SJCRH30 (cell line): ENCODE results near the gene MEI1. TPM values are rescaled to one million over a fixed set of nuclear protein-coding genes. Genes with fewer than 3 reads are reported as not detected.

Experiments used
- DNase-seq, 2 experiments: peaks; one replicate each; pipeline ENCODE4 v3.0.0-alpha.2; 2015 to 2020
- H3K27ac ChIP-seq: fragments of 250-450 bp; sonication (Bioruptor Pico); 2 replicates; pipeline ENCODE4 v1.5.1; 2020; ENCODE audit warnings: mild to moderate bottlenecking, moderate library complexity
- H3K27me3 ChIP-seq: fragments of 250-450 bp; sonication (Bioruptor Pico); 2 replicates; pipeline ENCODE4 v1.5.1; 2020; ENCODE audit warnings: mild to moderate bottlenecking, moderate library complexity
- H3K36me3 ChIP-seq: fragments of 250-450 bp; sonication (Bioruptor Pico); 2 replicates; pipeline ENCODE4 v1.5.1; 2020; ENCODE audit warnings: mild to moderate bottlenecking, moderate library complexity
- H3K4me1 ChIP-seq: fragments of 250-450 bp; sonication (Bioruptor Pico); 2 replicates; pipeline ENCODE4 v1.5.1; 2020; ENCODE audit warnings: mild to moderate bottlenecking, moderate library complexity
- H3K4me3 ChIP-seq: fragments of 250-450 bp; sonication (Bioruptor Pico); 2 replicates; pipeline ENCODE4 v1.5.1; 2020; ENCODE audit warnings: mild to moderate bottlenecking, moderate library complexity
- H3K9me3 ChIP-seq: fragments of 250-450 bp; sonication (Bioruptor Pico); replicated peaks from 2 replicates; pipeline ENCODE4 v1.5.1; 2020; ENCODE audit warnings: mild to moderate bottlenecking, moderate library complexity
- total RNA-seq: library from RNA; depleted of rRNA; stranded (reverse); fragments of >200 nt; shearing (Covaris generic); gene quantifications from 2 replicates; pipeline ENCODE4 v1.2.3, GENCODE V29; 2014; rRNA removed

Gene MEI1
- total RNA-seq, 1 experiment from 2014 or later = not detected

GRCh38 chr22:41838842-41839618, 139.7 kb downstream of the MEI1 start:
- Histone ChIP-seq H3K4me3 (no peak overlapping the region), H3K27me3 (no peaks in the 10 kb centered on the region), H3K9me3 (no peaks in the 10 kb centered on the region), H3K4me1 (no peaks in the 10 kb centered on the region; the same call in 1 of the 2 replicates), H3K27ac (no peak overlapping the region), H3K36me3 (peaks cover 47% of the 10 kb centered on the region)
- no peak for DNase-seq

- DNase-seq = no peak
- H3K4me3 ChIP-seq = no peak overlapping the region
- H3K4me1 ChIP-seq = peaks cover 2% of the 10 kb centered on the region
- no peak overlapping the region for H3K27ac ChIP-seq
- no peaks in the 10 kb centered on the region for H3K27me3 ChIP-seq
- peaks cover 47% of the 10 kb centered on the region for H3K36me3 ChIP-seq
- no peaks in the 10 kb centered on the region for H3K9me3 ChIP-seq
Measured at GRCh38 chr22:41840216-41840615, 140.9 kb downstream of the MEI1 start.

GRCh38 chr22:41841085-41841712, 141.9 kb downstream of the MEI1 start:
- Histone ChIP-seq H3K36me3 (peaks cover 44% of the 10 kb centered on the region), H3K9me3 (no peaks in the 10 kb centered on the region), H3K4me3 (no peak overlapping the region), H3K4me1 (peaks cover 12% of the 10 kb centered on the region), H3K27me3 (no peaks in the 10 kb centered on the region), H3K27ac (no peak overlapping the region)
- no peak for DNase-seq

- Histone ChIP-seq H3K4me3 (no peak overlapping the region), H3K36me3 (peaks cover 31% of the 10 kb centered on the region), H3K27ac (no peak overlapping the region), H3K4me1 (peaks cover 24% of the 10 kb centered on the region), H3K27me3 (no peaks in the 10 kb centered on the region), H3K9me3 (no peaks in the 10 kb centered on the region)
- DNase-seq = no peak
Measured at GRCh38 chr22:41842996-41843970, 144.0 kb downstream of the MEI1 start.

- Histone ChIP-seq H3K27me3 (no peaks in the 10 kb centered on the region), H3K4me1 (peaks cover 24% of the 10 kb centered on the region), H3K9me3 (no peaks in the 10 kb centered on the region), H3K36me3 (peaks cover 37% of the 10 kb centered on the region), H3K4me3 (no peak overlapping the region), H3K27ac (no peak overlapping the region)
- DNase-seq = no peak
Measured at GRCh38 chr22:41844036-41844435, 144.7 kb downstream of the MEI1 start.

GRCh38 chr22:41844513-41844912, 145.2 kb downstream of the MEI1 start:
- no peaks in the 10 kb centered on the region for H3K27me3 ChIP-seq
- H3K36me3 ChIP-seq = peaks cover 36% of the 10 kb centered on the region
- H3K4me3 ChIP-seq = no peak overlapping the region
- H3K9me3 ChIP-seq = no peaks in the 10 kb centered on the region
- DNase-seq = peak in 1 of 2 experiments; percentile 20
- H3K4me1 ChIP-seq = peaks cover 24% of the 10 kb centered on the region
- H3K27ac ChIP-seq = no peak overlapping the region

GRCh38 chr22:41845380-41846267, 146.3 kb downstream of the MEI1 start:
- peak in 1 of 2 experiments; percentile 34 for DNase-seq
- peaks cover 24% of the 10 kb centered on the region for H3K4me1 ChIP-seq
- H3K36me3 ChIP-seq = peaks cover 34% of the 10 kb centered on the region
- no peak overlapping the region for H3K4me3 ChIP-seq
- H3K9me3 ChIP-seq = no peaks in the 10 kb centered on the region
- no peaks in the 10 kb centered on the region for H3K27me3 ChIP-seq
- H3K27ac ChIP-seq = peak overlapping the region; percentile 34

GRCh38 chr22:41846268-41846987, 147.1 kb downstream of the MEI1 start:
- H3K9me3 ChIP-seq = no peaks in the 10 kb centered on the region
- H3K4me1 ChIP-seq = peaks cover 24% of the 10 kb centered on the region
- H3K4me3 ChIP-seq = no peak overlapping the region
- H3K27me3 ChIP-seq = no peaks in the 10 kb centered on the region
- H3K27ac ChIP-seq = peak overlapping the region; percentile 34
- DNase-seq = peak in 1 of 2 experiments; percentile 60
- H3K36me3 ChIP-seq = peaks cover 27% of the 10 kb centered on the region

GRCh38 chr22:41847300-41847699, 148.0 kb downstream of the MEI1 start:
- Histone ChIP-seq H3K9me3 (no peaks in the 10 kb centered on the region), H3K27ac (no peak overlapping the region; the same call in 1 of the 2 replicates), H3K4me3 (no peak overlapping the region), H3K36me3 (peaks cover 20% of the 10 kb centered on the region), H3K27me3 (no peaks in the 10 kb centered on the region), H3K4me1 (peaks cover 24% of the 10 kb centered on the region)
- peak in 1 of 2 experiments; percentile 20 for DNase-seq

GRCh38 chr22:41848468-41848867, 149.2 kb downstream of the MEI1 start:
- H3K36me3 ChIP-seq = peaks cover 10% of the 10 kb centered on the region
- peaks cover 24% of the 10 kb centered on the region for H3K4me1 ChIP-seq
- no peaks in the 10 kb centered on the region for H3K27me3 ChIP-seq
- no peak overlapping the region for H3K4me3 ChIP-seq
- H3K9me3 ChIP-seq = no peaks in the 10 kb centered on the region
- H3K27ac ChIP-seq = no peak overlapping the region
- DNase-seq = no peak

Other genes starting within 250 kb of the MEI1 start
- 98.8 and 106 TPM in 2 replicates for gene PHF5A, start 230.8 kb upstream of the MEI1 start, total RNA-seq
- 50.5 and 51.8 TPM in 2 replicates for gene ACO2, start 230.4 kb upstream of the MEI1 start, total RNA-seq
- gene POLR3H, start 155.0 kb upstream of the MEI1 start, total RNA-seq = 12.9 and 14.7 TPM in 2 replicates
- 3.1 and 3.7 TPM in 2 replicates for gene CSDC2, start 138.5 kb upstream of the MEI1 start, total RNA-seq
- 9.9 and 10.3 TPM in 2 replicates for gene PMM1, start 109.7 kb upstream of the MEI1 start, total RNA-seq
- 21.4 and 22.1 TPM in 2 replicates for gene DESI1, start 78.5 kb upstream of the MEI1 start, total RNA-seq
- gene XRCC6, start 78.2 kb upstream of the MEI1 start, total RNA-seq = 528 and 532 TPM in 2 replicates
- gene SNU13, start 10.6 kb upstream of the MEI1 start, total RNA-seq = 133 and 136 TPM in 2 replicates
- 19.8 and 21.2 TPM in 2 replicates for gene CCDC134, start 101.2 kb downstream of the MEI1 start, total RNA-seq
- 100 and 103 TPM in 2 replicates for gene SREBF2, start 133.6 kb downstream of the MEI1 start, total RNA-seq
- not detected in 2 replicates for gene SHISA8, start 215.6 kb downstream of the MEI1 start, total RNA-seq
- gene TNFRSF13C, start 227.3 kb downstream of the MEI1 start, total RNA-seq = 0.94 and 1.8 TPM in 2 replicates
- 60.6 and 60.9 TPM in 2 replicates for gene CENPM, start 247.6 kb downstream of the MEI1 start, total RNA-seq